Hepatocyte (in vitro differentiated cells): ENCODE results near the gene FAM131C.
"Not testable (repeated sequence)": the region's sequence is repeated elsewhere in the genome, so short reads cannot be mapped to it uniquely, and the experiment has no call there.

Experiments
- EZH2 ChIP-seq: fragments of 200-600 bp; sonication (generic); IDR thresholded peaks from 2 replicates; pipeline ENCODE4 v1.6.1; 2016; ENCODE audit warnings: antibody characterized with exemption, mild to moderate bottlenecking, borderline replicate concordance
- TF ChIP-seq, protein P1 (sequence below): fragments of 200-600 bp; sonication (generic); IDR thresholded peaks from 2 replicates; pipeline ENCODE4 v1.5.1; 2016; ENCODE audit warnings: antibody characterized with exemption, mild to moderate bottlenecking; ENCODE audit not compliant: poor library complexity

DNA sequence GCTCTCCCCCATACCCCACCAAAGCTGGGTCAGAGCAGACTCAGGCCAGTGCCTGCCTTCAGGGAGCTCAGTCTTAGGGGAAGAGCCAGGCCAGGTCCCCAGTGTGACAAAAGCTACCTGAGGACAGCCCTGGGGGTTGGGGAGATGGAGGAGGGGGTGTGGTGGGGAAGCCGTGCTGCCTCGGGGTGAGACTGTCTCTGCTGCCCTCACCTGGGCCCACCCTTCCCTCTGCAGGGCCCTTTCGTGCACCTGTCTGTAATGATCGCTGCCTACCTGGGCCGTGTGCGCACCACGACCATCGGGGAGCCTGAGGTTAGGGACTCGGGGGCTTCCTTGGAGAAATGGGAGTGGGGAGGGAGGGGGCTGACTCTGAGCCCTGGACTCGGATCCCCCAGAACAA is 47.1 kb downstream of the FAM131C start:
- TF ChIP-seq, protein P1, sequence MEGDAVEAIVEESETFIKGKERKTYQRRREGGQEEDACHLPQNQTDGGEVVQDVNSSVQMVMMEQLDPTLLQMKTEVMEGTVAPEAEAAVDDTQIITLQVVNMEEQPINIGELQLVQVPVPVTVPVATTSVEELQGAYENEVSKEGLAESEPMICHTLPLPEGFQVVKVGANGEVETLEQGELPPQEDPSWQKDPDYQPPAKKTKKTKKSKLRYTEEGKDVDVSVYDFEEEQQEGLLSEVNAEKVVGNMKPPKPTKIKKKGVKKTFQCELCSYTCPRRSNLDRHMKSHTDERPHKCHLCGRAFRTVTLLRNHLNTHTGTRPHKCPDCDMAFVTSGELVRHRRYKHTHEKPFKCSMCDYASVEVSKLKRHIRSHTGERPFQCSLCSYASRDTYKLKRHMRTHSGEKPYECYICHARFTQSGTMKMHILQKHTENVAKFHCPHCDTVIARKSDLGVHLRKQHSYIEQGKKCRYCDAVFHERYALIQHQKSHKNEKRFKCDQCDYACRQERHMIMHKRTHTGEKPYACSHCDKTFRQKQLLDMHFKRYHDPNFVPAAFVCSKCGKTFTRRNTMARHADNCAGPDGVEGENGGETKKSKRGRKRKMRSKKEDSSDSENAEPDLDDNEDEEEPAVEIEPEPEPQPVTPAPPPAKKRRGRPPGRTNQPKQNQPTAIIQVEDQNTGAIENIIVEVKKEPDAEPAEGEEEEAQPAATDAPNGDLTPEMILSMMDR = not testable (repeated sequence)
- TF ChIP-seq EZH2 = not testable (repeated sequence)
